Osteocyte (in vitro differentiated cells): ENCODE measurements around the gene CFAP100. TPM values are rescaled to one million over a fixed set of nuclear protein-coding genes. Genes with fewer than 3 reads are reported as not detected.
A peak's percentile ranks its signal among the peaks of the same experiment; 100 is the strongest.

Source experiments
- DNase-seq: peaks from one replicate; pipeline ENCODE4 v3.0.0; 2021; ENCODE audit warnings: mixed read lengths; ENCODE audit not compliant: unreplicated experiment; ENCODE audit errors: extremely low spot score
- H3K27ac Mint-ChIP-seq: one replicate; pipeline ENCODE4 v1.8.0; 2021; ENCODE audit warnings: mild to moderate bottlenecking, mixed read lengths; ENCODE audit not compliant: unreplicated experiment
- H3K27me3 Mint-ChIP-seq: one replicate; pipeline ENCODE4 v1.8.0; 2021; ENCODE audit warnings: mixed read lengths; ENCODE audit not compliant: unreplicated experiment
- H3K36me3 Mint-ChIP-seq: one replicate; pipeline ENCODE4 v1.8.0; 2021; ENCODE audit warnings: mixed read lengths; ENCODE audit not compliant: unreplicated experiment
- H3K4me1 Mint-ChIP-seq: one replicate; pipeline ENCODE4 v1.8.0; 2021; ENCODE audit warnings: mixed read lengths; ENCODE audit not compliant: unreplicated experiment
- H3K4me3 Mint-ChIP-seq: one replicate; pipeline ENCODE4 v1.8.0; 2021; ENCODE audit warnings: mild to moderate bottlenecking, moderate library complexity, mixed read lengths; ENCODE audit not compliant: unreplicated experiment
- H3K9me3 Mint-ChIP-seq: one replicate; pipeline ENCODE4 v1.8.0; 2021; ENCODE audit warnings: mixed read lengths; ENCODE audit not compliant: unreplicated experiment
- total RNA-seq: library from RNA; stranded (reverse); gene quantifications from 2 replicates; pipeline ENCODE4 v1.2.1, GENCODE V29; 2021
- TF ChIP-seq, protein P1 (sequence below): fragments of 200-600 bp; sonication (generic); IDR thresholded peaks from 2 replicates; pipeline ENCODE4 v1.5.0; 2021; ENCODE audit warnings: antibody characterized with exemption, mild to moderate bottlenecking, moderate library complexity

CFAP100 gene
- total RNA-seq, 1 donor from 2014 or later: not detected

GRCh38 chr3:126419151-126419703 lies 24.5 kb downstream of the CFAP100 start:
- Mint-ChIP-seq H3K27me3 (no peaks in the 10 kb centered on the region), H3K27ac (no peak overlapping the region), H3K4me1 (peaks cover 6% of the 10 kb centered on the region), H3K4me3 (no peak overlapping the region), H3K36me3 (no peaks in the 10 kb centered on the region), H3K9me3 (no peaks in the 10 kb centered on the region)
- DNase-seq: peak; percentile 71
- TF ChIP-seq, protein P1, sequence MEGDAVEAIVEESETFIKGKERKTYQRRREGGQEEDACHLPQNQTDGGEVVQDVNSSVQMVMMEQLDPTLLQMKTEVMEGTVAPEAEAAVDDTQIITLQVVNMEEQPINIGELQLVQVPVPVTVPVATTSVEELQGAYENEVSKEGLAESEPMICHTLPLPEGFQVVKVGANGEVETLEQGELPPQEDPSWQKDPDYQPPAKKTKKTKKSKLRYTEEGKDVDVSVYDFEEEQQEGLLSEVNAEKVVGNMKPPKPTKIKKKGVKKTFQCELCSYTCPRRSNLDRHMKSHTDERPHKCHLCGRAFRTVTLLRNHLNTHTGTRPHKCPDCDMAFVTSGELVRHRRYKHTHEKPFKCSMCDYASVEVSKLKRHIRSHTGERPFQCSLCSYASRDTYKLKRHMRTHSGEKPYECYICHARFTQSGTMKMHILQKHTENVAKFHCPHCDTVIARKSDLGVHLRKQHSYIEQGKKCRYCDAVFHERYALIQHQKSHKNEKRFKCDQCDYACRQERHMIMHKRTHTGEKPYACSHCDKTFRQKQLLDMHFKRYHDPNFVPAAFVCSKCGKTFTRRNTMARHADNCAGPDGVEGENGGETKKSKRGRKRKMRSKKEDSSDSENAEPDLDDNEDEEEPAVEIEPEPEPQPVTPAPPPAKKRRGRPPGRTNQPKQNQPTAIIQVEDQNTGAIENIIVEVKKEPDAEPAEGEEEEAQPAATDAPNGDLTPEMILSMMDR: no peak

DNA sequence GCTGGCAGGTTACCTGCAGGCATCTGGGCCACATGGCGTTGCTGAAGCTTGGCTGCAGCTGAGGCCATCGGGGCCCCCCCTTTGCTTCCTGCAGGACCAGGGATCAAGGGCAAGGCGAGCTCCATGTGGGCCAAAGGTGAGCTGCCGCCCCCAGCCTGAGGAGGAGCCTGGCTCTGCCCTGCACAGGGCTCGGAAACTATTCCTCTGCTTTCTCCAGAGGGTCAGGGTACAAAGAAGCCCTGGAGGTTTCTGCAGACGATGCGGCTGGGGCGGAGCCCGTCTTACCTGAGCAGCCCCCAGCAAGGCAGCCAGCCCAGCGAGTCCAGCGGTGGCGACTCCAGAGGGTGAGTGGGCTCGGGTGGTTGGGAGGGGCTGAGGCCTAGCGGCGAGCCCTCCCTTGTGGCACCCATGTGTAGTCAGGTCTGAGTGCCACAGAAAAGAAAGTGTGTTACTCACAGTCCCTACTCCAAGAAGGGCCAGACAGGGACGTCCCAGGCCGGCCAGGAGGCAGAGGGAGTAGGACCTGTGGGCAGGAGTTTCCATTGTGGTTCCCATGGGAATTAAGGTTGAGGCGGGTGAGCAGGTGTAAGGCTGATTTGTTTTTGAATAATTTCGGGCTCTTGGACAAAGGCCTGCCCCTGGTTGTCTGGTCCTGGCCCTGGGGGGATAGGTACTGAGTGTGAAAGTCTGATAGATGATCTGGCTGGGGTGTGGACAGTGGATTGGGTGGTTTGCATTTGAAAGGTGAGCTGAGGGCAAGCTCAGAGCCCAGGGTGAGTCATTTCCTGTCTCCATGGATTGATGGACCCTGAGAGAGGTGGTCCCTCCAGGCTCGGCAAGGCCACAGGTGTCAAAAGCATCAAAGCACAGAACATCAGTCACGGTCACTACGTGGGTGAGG lies 25.4 kb downstream of the CFAP100 start:
- DNase-seq: peak; percentile 82
- no peak overlapping the region for H3K27ac Mint-ChIP-seq
- TF ChIP-seq, protein P1: no peak

GRCh38 chr3:126421573-126422119 lies 26.9 kb downstream of the CFAP100 start:
- TF ChIP-seq, protein P1: no peak
- Mint-ChIP-seq H3K4me1 (peaks cover 6% of the 10 kb centered on the region), H3K4me3 (no peak overlapping the region), H3K36me3 (no peaks in the 10 kb centered on the region), H3K27me3 (no peaks in the 10 kb centered on the region), H3K27ac (no peak overlapping the region), H3K9me3 (peaks cover 5% of the 10 kb centered on the region)
- peak; percentile 81 for DNase-seq

More for the DNA sequence above, 25.4 kb downstream of the CFAP100 start:
- Mint-ChIP-seq H3K4me1 (peaks cover 6% of the 10 kb centered on the region), H3K4me3 (no peak overlapping the region), H3K27me3 (no peaks in the 10 kb centered on the region), H3K36me3 (no peaks in the 10 kb centered on the region), H3K9me3 (no peaks in the 10 kb centered on the region)

- Mint-ChIP-seq H3K4me1 (peaks cover 6% of the 10 kb centered on the region), H3K36me3 (no peaks in the 10 kb centered on the region), H3K4me3 (no peak overlapping the region), H3K9me3 (peaks cover 5% of the 10 kb centered on the region), H3K27ac (no peak overlapping the region), H3K27me3 (no peaks in the 10 kb centered on the region)
- TF ChIP-seq, protein P1: no peak
- DNase-seq: no peak
Observed at GRCh38 chr3:126422121-126422520, 27.4 kb downstream of the CFAP100 start.

DNA sequence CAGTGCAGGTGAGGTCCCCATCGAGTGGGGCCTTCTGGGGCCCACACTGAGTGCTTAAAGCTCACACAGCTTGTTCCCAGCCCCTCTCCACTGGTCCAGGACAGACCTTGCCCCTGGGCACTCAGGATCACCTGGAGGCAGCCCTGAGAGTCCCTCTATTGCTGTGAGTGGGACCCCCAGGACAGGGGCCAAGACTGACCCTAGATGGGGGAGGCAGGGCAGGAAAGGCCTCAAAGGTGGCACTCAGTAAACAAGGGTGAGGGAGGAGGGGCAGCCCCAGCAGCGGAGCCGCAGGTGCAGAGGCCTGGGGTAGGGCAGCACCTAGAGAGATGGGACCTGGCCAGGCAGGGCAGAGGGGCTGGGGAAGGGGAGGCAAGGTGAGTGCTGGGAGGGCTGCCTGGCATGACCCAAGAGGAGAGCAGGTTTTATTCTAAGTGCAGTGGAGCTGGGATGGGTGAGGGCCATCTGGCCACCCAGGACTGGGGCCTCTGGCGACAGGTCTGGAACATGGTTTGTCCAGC lies 27.9 kb downstream of the CFAP100 start:
- TF ChIP-seq, protein P1: no peak
- Mint-ChIP-seq H3K27me3 (no peaks in the 10 kb centered on the region), H3K4me3 (no peak overlapping the region), H3K36me3 (no peaks in the 10 kb centered on the region), H3K27ac (no peak overlapping the region), H3K4me1 (peaks cover 6% of the 10 kb centered on the region), H3K9me3 (peaks cover 5% of the 10 kb centered on the region)
- DNase-seq: peak; percentile 80
